PC-3 (cell line): ENCODE measurements around the gene OBSL1. TPM values are rescaled to one million over a fixed set of nuclear protein-coding genes. Genes with fewer than 3 reads are reported as not detected.

Experiments used
- ATAC-seq: fragments of 200-7000 bp; cut with Tn5 transposase; 2 replicates; pipeline ENCODE4 v1.9.1; 2020; ENCODE audit warnings: mild to moderate bottlenecking, moderate library complexity
- BruUV-seq: library from RNA; stranded (reverse); fragments of 400-500 nt; replicated peaks from 2 replicates; lab custom pipeline; 2021; lab: Mats Ljungman, UMichigan
- CTCF ChIA-PET: fragments of 300-600 bp; sonication (Branson Sonifier 250); formaldehyde crosslinking; loops from one replicate; lab custom pipeline; 2022; ENCODE audit warnings: antibody characterized with exemption; lab: Charles Lee
- POLR2A ChIA-PET: fragments of 300-600 bp; sonication (Branson Sonifier 250); formaldehyde crosslinking; loops from one replicate; lab custom pipeline; 2022; ENCODE audit warnings: antibody characterized with exemption; ENCODE audit not compliant: unreplicated experiment; lab: Charles Lee
- DNase-seq: peaks from one replicate; pipeline ENCODE4 v3.0.0-alpha.2; 2015
- H2AFZ ChIP-seq: fragments of 300-600 bp; sonication (generic); 2 replicates; pipeline ENCODE4 v1.6.0; 2016; ENCODE audit warnings: antibody characterized with exemption, low read length
- H3F3A ChIP-seq: fragments of 300-600 bp; sonication (generic); one replicate; pipeline ENCODE4 v1.6.0; 2017; ENCODE audit warnings: antibody characterized with exemption, low read length, control low read depth, mild to moderate bottlenecking; ENCODE audit not compliant: unreplicated experiment
- H3K27ac ChIP-seq: fragments of 300-600 bp; sonication (generic); 2 replicates; pipeline ENCODE4 v1.5.1; 2016; ENCODE audit warnings: mild to moderate bottlenecking, low read length
- H3K27me3 ChIP-seq: fragments of 300-600 bp; sonication (generic); 2 replicates; pipeline ENCODE4 v1.6.1; 2016; ENCODE audit warnings: low read length, mixed read lengths
- H3K36me3 ChIP-seq: fragments of 300-600 bp; sonication (generic); 2 replicates; pipeline ENCODE4 v1.6.1; 2016; ENCODE audit warnings: low read depth, mixed run types, low read length, mixed read lengths
- H3K4me1 ChIP-seq: fragments of 300-600 bp; sonication (generic); 2 replicates; pipeline ENCODE4 v1.5.1; 2016; ENCODE audit warnings: low read length; ENCODE audit not compliant: insufficient read depth
- H3K4me2 ChIP-seq: fragments of 300-600 bp; sonication (generic); 2 replicates; pipeline ENCODE4 v1.6.0; 2016; ENCODE audit warnings: low read length
- H3K4me3 ChIP-seq: fragments of 300-600 bp; sonication (generic); 2 replicates; pipeline ENCODE4 v1.5.1; 2016; ENCODE audit warnings: mild to moderate bottlenecking, low read length, mixed read lengths
- H3K79me2 ChIP-seq: fragments of 300-600 bp; sonication (generic); 2 replicates; pipeline ENCODE4 v1.6.1; 2017; ENCODE audit warnings: low read length, mixed read lengths
- H3K9ac ChIP-seq: fragments of 300-600 bp; sonication (generic); 2 replicates; pipeline ENCODE4 v1.6.0; 2016; ENCODE audit warnings: mild to moderate bottlenecking, low read length
- H3K9me2 ChIP-seq: fragments of 300-600 bp; sonication (generic); replicated peaks from 2 replicates; pipeline ENCODE4 v1.6.1; 2016; ENCODE audit warnings: mixed run types, low read length, mixed read lengths
- H3K9me3 ChIP-seq: fragments of 300-600 bp; sonication (generic); 2 replicates; pipeline ENCODE4 v1.6.1; 2016; ENCODE audit warnings: low read length, mixed read lengths
- H4K20me1 ChIP-seq: fragments of 300-600 bp; sonication (generic); 2 replicates; pipeline ENCODE4 v1.6.1; 2016; ENCODE audit warnings: low read length, mixed read lengths
- CTCF ChIP-seq: fragments of 300-600 bp; sonication (generic); conservative IDR thresholded peaks from 2 replicates; pipeline ENCODE4 v1.5.1; 2017; ENCODE audit warnings: antibody characterized with exemption, low read depth, mild to moderate bottlenecking, low read length
- EZH2 ChIP-seq: fragments of 300-600 bp; sonication (generic); IDR thresholded peaks from one replicate; pipeline ENCODE4 v1.6.1; 2017; ENCODE audit warnings: antibody characterized with exemption, mild to moderate bottlenecking, low read length; ENCODE audit not compliant: unreplicated experiment
- EZH2phosphoT487 ChIP-seq: fragments of 300-600 bp; sonication (generic); IDR thresholded peaks from 2 replicates; pipeline ENCODE4 v1.6.1; 2018; ENCODE audit warnings: mild to moderate bottlenecking, antibody characterized with exemption, low read length, borderline replicate concordance
- intact Hi-C: fragments of 100-400 bp; cut with micrococcal nuclease; formaldehyde crosslinking; loops from 2 replicates; pipeline ENCODE4 v1.9.0; 2023
- total RNA-seq: library from RNA; depleted of rRNA; stranded (reverse); fragments of >200 nt; gene quantifications from 2 replicates; pipeline ENCODE4 v1.2.3, GENCODE V29; 2014

OBSL1 gene
- total RNA-seq, 1 experiment from 2014 or later, result 122 TPM

GRCh38 chr2:219515874-219516629 lies 55.3 kb downstream of the OBSL1 start:
- H3K9me3 ChIP-seq, result no peaks in the 10 kb centered on the region
- H3K4me2 ChIP-seq, result no peak overlapping the region
- H3K4me1 ChIP-seq, result peaks cover 3% of the 10 kb centered on the region; the same call in 1 of the 2 replicates
- no peak for DNase-seq
- no peaks in the 10 kb centered on the region for H3F3A ChIP-seq
- no peaks in the 10 kb centered on the region for H3K36me3 ChIP-seq
- H3K9me2 ChIP-seq, result no peaks in the 10 kb centered on the region
- CTCF ChIA-PET, result no interaction called here
- no TSS peak for BruUV-seq
- peaks cover 37% of the 10 kb centered on the region for H3K27me3 ChIP-seq
- no peaks in the 10 kb centered on the region for H4K20me1 ChIP-seq
- H3K27ac ChIP-seq, result no peak overlapping the region
- TF ChIP-seq CTCF (no peak), EZH2 (no peak), EZH2phosphoT487 (no peak)
- POLR2A ChIA-PET, result no interaction called here
- H3K4me3 ChIP-seq, result no peak overlapping the region
- H3K79me2 ChIP-seq, result no peaks in the 10 kb centered on the region
- intact Hi-C loops, result no loop called here
- ATAC-seq, result no peak
- no peak overlapping the region for H3K9ac ChIP-seq
- H2AFZ ChIP-seq, result no peak overlapping the region

GRCh38 chr2:219514836-219515235 lies 56.5 kb downstream of the OBSL1 start:
- no peak overlapping the region for H3K4me2 ChIP-seq
- no peak overlapping the region for H2AFZ ChIP-seq
- H3K9ac ChIP-seq, result no peak overlapping the region
- H3K9me3 ChIP-seq, result no peaks in the 10 kb centered on the region
- no peak overlapping the region for H3K27ac ChIP-seq
- ChIA-PET CTCF (no interaction called here), POLR2A (no interaction called here)
- TF ChIP-seq CTCF (no peak), EZH2 (no peak), EZH2phosphoT487 (no peak)
- no peaks in the 10 kb centered on the region for H3K36me3 ChIP-seq
- DNase-seq (no peak), ATAC-seq (no peak)
- intact Hi-C loops, result no loop called here
- no peak overlapping the region for H3K4me3 ChIP-seq
- BruUV-seq, result no TSS peak
- H4K20me1 ChIP-seq, result no peaks in the 10 kb centered on the region
- H3K27me3 ChIP-seq, result peaks cover 47% of the 10 kb centered on the region
- no peaks in the 10 kb centered on the region for H3F3A ChIP-seq
- no peaks in the 10 kb centered on the region for H3K79me2 ChIP-seq
- no peaks in the 10 kb centered on the region for H3K4me1 ChIP-seq
- no peaks in the 10 kb centered on the region for H3K9me2 ChIP-seq

GRCh38 chr2:219514196-219514761 lies 57.1 kb downstream of the OBSL1 start, which contains the start of gene ASIC4:
Gene ASIC4, plus strand, starts transcription at chr2:219514482. Its CDS starts 243 bp downstream, at chr2:219514725.
- Histone ChIP-seq H3K27me3 (peaks cover 47% of the 10 kb centered on the region), H2AFZ (peak within 1 kb of the TSS; percentile 32), H3F3A (no peaks in the 10 kb centered on the region), H3K9ac (no peak within 1 kb of the TSS), H3K9me2 (no peaks in the 10 kb centered on the region), H3K4me2 (peak within 1 kb of the TSS; percentile 48), H4K20me1 (no peaks in the 10 kb centered on the region), H3K36me3 (no peaks in the 10 kb centered on the region), H3K27ac (no peak within 1 kb of the TSS), H3K9me3 (no peaks in the 10 kb centered on the region), H3K4me3 (0 out of 2 replicates have a peak within 1 kb of the TSS, but pooled peaks have one; percentile 8), H3K79me2 (no peaks in the 10 kb centered on the region), H3K4me1 (no peaks in the 10 kb centered on the region; the same call in 1 of the 2 replicates)
- intact Hi-C loops, result no loop called here
- no peak for ATAC-seq
- no peak for DNase-seq
- POLR2A ChIA-PET, result no interaction called here
- TF ChIP-seq CTCF, result no peak
- TF ChIP-seq EZH2phosphoT487, result no peak
- no peak for TF ChIP-seq EZH2
- no TSS peak for BruUV-seq
- CTCF ChIA-PET, result no interaction called here
